NCI-H526 (cell line): Measurements from ENCODE around the gene TBCD.

ENCODE experiments used
- DNase-seq, 2 experiments: peaks; one replicate each; lab custom pipeline; 2025; lab: John Stamatoyannopoulos, UW

Gene TBCD

DNA sequence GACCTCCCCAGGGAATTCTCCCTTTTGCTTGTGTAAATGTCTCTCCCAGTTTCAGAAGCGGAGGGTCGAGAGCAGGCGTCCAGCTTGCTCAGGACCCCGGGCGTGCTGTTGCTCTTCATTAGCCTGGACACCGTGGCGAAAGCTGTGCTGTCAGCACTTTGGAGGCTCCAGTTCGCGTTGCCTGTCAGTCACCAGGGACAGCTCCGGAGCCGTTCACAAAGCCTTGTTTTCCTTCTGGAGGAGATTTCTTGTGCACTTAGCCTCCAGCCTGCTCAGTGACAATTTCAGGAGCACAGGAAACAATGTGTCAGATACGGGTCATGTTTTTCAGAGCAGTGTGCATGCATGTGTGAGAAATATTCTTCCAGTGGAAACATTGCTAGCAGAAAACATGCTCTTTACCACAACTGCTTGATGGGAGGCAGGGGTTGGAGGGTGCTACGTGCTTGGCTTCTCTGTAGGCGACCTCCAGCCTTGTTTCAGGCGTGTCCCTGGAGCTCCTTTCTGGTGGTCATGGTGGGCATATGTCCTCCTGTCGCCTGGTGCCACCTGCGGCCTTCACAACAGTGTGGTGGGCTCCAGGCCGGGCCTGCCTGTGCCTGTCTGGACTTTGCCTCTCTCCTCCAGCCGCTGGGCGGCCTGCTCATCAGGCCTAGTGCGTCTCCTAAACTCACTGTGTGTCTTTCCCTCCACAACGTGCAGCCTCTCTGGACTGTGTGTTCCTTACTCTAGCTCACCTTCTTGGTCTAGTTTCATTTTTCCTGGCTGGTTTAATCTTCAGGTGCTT, 59.0 kb downstream of the TBCD start:
- no peak for DNase-seq

DNA sequence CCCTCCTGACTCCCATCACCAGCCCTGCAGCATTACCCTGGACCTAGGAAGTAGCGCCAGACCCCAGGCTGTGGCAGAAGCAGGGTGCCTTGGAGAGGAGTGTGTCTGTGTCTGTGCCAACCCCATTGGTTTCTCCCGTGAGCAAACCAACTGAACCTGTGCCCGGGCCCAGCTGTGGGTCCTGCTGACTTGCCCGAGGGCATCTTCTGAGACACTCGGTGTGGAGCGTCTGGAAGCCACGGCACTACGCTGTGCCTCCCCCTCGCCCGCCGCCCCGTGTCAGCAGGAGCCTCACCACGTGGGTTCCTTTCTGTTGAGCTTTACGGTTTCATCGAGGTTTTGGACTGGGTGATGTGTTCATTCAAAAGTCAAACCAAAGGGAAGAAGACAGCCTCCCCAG, 60.2 kb downstream of the TBCD start:
- DNase-seq = no peak

DNA sequence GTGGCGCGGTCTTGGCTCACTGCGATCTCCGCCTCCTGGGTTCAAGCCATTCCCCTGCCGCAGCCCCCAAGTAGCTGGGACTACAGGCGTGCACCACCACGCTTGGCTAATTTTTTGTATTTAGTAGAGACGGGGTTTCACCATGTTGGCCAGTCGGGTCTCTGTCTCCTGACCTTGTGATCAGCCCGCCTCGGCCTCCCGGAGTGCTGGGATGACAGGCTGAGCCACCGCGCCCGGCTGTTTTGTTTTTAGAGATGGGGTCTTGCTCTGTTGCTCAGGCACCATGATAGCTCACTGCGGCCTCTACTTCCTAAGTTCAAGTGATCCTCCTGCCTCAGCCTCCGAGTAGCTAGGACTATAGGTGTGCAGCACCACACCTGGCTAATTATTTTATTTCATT, 60.7 kb downstream of the TBCD start:
- DNase-seq = no peak

DNA sequence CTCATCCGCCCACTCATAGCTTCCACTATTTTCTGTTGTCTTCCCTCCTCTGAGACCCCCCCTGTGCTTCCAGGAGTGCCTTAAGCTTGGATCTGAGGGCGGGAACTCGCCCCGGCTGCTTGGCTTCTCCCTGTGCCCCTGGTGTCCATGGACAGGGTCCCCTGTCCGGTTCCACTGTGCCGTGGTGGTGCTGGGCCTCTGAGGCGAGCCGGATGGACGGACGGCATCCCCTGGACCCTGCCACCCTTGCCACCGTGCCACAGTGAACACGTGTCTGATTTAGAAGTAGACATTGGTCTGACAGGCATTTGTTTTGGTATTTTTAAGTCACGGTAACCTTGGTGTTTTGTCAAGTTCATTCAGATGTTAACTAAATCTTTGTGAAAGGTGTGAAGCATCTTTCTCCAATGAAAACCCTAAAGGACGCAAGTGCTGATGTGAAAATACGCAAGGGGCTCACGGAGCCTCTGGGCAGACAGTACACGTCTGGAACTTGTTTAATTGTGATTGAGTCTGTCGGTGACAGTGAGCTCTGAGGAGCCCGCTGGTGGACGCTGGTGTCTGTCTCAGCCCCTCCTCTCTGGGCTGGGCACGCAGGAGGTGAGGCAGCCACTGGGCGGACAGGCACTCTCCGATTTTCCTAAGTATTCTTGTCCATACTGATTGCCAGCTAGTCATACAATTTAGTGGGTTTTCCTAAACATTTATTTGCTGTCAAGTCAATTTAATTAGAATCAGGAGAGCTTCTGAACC, 61.6 kb downstream of the TBCD start:
- no peak for DNase-seq

DNA sequence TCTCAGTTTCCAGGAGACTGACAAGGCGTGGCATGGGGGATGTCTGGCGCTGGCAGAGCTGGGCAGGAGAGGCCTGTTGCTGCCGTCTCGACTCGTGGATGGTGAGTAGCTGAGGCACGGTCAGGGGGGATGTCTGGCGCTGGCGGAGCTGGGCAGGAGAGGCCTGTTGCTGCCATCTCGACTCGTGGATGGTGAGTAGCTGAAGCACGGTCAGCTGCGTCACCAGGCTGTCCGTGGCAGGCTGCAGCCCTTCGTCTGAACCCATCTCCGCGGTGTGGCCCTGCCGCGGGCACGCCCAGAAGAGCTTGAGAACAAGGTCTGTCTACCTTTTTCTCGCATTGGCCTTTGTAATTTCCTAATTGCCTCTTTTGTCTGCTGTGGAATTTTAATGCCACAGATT, 63.0 kb downstream of the TBCD start:
- DNase-seq = no peak

DNA sequence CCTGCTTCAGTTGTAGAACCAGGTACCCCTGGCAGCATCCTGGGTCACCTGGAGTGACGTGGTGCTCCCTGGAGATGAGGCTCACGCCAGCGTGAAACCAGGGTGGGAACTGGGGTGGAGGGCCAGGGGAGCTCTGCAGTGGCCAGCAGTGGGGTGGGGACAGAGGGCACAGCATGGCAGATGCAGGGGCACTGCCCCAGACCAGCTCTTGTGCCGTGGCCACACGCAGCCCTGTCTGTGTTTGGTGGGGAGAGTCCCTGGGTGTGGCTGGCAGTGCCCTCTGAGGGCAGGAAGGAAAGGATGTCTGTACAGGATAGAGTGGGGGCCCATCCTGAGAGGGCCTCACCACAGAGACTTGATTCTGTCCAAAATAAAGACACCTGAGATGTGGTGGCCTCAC, 63.5 kb downstream of the TBCD start:
- no peak for DNase-seq

DNA sequence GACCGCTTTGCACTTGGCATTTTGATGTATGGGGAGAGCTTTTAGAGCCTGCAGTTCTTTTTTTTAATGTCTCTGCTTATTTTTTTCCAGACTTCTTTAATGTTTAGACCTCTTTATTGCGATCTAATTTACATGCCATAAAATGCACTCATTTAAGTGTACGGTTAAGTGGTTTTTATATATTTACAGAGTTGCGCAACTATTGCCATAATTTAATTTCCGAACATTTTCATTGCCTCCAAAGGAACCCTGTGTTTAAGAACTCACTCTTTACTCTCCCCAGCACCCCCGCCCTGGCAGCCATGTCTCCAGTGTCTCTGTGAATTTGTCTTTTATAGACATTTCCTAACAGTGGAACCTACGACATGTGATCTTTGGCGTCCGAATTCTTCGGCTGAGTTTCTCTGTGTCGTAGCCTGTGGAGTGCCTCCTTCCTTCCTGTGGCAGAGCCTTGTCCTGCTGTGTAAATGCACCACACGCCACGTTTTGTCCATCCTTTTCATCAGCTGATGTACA, 64.0 kb downstream of the TBCD start:
- no peak for DNase-seq

DNA sequence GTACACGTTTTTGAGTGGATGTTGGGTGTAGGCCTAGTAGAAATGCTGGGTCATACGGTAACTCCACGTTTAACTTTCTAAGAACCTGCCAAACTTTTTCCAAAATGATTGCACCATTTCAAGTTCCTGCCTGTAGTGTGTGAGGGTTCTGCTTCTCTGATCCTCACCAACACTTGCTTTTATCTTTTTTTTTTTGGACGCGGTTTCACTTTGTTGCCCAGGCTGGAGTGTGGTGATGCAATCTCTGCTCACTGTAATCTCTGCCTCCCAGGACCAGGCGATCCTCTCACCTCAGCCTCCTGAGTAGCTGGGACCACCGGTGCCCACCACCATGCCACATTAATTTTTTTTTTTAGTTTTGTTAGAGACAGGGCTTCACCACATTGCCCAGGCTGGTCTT, 64.5 kb downstream of the TBCD start:
- DNase-seq = no peak

DNA sequence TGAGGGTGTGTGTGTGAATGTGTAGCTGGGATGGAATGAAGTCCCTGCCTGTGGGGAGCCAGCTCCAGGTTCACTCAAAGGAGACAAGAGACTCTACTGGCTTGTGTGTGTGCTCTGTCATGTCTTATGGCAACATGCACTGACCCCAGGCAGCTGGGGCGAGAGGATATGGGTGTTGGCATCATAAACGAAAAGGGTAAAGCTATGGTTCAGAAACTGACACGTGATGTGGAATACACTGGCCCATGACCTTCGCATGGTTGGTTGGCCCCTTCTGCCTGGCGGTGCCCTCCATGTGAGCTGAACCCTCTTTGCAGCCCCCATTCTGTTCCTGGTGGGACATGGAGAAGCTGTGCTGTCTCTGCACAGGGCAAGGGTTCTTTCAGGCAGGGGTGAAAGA, 66.1 kb downstream of the TBCD start:
- no peak for DNase-seq

DNA sequence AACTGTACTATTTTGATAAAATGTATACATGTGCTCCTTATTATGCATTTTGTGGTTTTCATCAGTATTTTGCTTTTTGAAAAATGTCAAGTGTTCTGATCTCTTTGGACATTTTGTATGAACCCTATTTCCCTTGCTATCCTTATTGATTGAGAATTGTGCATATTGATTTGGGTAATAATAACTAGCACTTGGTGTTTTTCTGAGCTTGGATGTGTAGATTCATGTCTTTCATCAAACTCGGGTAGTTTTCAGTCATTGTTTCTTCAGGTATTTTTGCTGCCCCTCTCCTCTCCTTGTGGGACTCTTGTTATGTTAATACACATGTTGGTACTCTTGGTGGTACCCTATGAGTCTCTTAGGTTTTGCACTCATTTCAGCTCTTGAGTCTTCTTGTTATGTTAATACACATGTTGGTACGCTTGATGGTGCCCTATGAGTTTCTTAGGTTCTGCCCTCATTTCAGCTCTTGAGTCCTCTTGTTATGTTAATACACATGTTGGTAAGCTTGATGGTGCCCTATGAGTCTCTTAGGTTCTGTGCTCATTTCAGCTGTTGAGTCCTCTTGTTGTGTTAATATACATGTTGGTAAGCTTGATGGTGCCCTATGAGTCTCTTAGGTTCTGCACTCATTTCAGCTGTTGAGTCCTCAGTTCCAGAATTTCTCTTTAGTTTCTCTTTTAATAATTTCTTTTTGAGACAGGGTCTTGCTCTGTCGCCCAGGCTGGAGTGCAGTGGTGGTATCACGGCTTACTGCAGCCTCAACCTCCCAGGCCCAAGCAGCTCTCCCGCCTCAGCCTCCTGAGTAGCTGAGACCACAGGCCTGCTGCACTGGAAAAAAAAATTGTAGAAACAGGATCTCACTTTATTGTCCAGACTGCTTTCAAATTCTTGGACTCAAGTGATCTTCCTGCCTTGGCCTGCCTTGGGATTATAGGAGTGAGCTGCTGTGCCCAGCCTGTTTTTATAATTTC, 68.7 kb downstream of the TBCD start:
- DNase-seq = no peak

DNA sequence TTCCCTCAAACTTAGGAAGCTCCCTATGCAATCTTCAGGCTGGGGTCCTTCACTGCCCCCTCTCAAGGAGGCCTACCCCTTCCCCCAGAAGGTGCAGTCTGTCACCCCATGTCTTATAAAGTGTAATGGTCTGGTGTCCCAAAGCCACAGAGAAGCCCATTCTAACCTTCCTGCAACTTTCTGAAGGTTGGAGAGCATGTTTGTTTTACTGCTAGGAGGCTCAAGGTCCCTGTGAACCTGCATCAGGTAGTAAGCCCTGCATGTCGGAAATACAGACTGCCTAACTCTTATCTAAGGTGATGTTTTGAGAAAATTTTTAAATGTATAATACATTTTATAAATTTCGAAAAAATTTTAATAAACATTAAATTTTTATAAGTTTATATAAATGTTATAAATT, 69.7 kb downstream of the TBCD start:
- no peak for DNase-seq

DNA sequence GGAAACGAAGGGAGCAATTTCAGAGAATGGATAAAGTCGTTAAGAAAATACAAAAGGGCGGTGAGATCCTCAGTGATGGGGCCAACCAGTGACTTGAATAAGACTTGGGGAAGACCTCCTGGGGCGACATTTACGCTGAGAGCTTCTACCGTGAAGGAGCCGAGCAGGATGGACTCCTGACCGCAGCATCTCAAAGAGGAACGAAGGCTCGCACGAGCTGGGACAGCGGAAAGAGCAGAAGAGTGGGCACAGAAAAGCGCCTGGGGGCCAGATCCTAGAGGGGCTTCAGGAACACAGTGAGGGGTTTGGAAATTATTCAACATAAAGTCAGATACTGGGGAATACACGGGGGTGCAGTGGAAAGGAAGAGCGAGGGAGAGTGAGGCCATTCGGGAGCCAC, 70.4 kb downstream of the TBCD start:
- no peak for DNase-seq

DNA sequence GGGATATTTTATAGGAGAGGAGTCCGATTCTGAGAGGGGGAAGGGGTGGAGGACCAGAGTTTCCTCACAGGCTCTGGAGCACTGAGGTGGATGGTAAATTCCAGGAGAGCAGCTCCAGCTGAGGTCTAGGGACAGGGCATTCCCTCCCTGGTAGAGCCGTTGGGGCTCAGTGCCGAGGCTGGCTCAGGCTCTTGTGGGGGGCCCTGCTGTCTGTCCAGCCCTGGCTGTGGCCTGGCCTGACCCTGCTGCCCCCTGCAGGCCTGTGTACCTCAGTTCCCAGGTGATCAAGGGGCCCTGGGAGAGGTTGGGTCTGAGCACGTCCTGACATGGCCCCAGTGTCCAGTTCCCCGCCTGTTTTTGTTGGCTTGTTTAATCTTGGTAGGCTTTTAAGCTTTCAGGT, 71.1 kb downstream of the TBCD start:
- no peak for DNase-seq

DNA sequence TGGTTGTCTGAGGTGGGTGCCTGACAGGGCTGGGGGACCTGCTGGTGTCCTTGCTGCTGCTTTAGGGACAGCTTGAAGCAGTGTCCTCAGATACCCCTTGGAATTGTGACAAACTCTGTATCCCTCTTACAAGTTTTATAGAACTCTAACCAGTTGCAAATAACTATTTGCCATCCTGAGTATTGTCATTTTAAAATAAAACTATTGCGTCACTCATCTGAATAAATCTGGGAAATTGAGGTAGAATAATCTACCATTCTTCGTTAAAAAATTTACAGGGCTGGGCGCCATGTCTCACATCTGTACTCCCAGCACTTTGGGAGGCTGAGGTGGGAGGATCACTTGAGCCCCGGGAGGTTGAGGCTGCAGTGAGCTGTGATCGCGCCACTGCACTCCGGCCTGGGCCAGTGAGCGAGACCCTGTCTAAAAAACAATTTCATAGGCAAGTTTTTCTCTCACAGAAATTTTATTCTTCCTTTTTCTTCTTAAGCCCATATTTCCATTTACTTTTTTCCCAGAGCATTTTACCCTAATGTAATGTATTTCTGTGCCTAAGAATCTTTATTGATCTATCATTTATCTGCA, 73.8 kb downstream of the TBCD start:
- no peak for DNase-seq

DNA sequence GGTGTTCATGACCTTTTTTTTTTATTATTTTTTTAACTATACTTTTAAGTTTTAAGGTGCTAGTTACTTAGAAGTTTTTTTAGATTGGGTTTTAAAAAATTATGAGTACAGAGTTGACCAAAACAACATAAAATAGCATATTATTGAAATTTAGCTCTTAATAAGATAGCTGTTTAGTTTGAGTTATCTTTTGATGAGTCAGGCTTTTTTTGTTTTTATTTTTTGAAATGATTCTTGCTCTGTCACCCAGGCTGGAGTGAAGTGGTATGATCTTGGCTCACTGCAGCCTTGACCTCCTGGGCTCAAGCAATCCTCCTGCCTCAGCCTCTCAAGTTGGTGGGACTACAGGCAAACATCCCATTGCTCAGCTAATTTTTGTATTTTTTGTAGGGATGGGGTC, 74.3 kb downstream of the TBCD start:
- DNase-seq = no peak

DNA sequence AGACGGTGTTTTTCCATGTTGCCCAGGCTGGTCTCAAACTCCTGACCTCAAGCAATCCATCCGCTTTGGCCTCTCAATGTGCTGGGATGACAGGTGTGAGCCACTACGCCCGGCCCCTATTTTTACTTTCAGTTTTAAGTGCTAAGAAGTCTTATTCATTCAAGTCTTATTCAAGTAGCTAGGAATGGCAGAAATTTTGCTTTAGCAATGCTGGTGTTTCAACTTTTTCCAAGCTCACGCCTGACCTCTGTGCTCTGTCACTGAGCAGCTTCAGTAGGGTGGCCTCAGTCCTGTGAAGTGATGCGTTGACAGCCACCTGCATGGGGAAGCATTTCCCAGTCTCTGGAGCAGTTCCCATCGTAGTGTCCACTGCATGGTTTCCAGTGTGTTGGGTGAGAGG, 75.1 kb downstream of the TBCD start:
- DNase-seq = no peak

DNA sequence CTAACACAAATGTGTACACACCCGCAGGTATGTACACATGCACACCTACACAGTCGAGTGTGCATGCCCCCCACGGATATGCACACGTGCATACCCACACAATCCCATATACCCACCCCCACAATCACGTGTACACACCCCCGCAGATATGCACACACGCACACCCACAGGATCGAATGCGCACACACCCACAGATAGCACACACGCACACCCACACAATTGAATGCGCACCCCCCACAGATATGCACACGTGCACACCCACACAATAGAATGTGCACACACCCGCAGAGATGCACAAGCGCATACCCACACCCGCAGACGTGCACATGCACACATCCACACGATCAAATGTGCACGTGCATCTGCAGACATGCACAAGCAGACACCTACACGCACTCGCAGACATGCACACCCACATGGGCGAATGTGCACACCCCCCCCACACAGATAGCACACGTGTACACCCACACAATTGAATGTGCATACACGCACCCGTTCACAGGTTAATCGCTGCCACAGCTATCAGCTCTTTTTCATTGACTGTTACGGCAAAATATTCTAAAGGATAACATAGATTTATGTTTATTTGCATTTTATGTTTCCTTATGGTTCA, 77.1 kb downstream of the TBCD start:
- DNase-seq = no peak

DNA sequence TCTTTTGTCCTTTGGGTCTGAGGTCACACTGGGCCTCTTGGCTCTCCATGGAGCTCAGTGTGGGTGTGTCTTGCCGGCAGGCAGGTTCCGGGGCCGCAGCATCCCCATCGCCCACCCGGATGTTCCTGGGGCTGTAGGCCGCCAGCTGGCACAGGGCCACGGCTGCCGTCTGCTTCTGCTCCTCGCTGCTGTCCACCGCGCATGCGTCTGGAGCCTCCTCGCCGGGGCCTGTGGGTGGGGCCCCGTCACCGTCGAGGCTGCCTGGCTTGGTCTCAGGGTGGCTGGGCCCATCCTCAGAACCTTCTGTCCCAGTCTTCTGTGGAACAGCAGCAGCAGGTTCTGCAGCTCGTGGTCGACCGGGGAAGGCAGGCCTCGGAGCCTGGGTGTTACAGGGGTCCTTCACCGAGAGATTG, 78.4 kb downstream of the TBCD start:
- peak in 1 of 2 experiments; percentile 20 for DNase-seq

DNA sequence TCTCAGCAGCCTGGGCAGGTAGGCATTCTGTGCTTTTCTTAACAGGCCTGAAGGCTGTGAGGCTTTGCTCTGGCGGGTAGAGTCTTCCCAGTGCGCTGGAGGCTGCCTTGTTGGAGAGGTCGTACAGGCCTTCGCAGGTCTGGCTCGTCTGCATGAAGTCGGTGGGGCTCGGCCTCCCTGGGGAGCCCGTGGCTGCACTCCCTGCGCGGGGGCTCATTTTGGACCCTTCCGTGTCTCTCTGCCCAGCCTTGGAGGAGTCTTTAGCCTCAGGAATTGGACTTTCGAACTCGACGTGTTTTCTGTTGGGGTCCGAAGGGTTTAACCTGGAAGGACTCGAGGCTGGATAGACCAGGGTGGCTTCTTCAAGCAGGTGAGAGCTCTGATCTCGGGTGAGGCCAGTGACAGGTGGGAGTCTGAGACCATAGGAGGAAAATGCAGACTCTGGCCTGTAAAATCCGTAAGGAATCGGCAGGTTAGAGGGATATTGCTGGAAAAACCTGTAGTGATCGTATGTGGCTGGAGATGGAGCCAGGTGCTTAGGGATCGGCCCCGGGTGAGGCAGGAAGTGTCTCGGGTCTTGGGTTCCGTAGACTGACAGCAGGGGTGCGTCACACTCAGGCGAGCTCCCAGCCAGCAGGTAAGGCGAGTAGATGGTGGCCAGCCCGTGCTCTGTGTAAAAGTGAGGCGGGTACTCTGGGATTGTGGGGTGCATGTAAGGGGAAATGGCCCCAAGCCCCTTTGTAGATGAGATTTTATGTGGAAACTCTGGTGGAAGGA, 79.4 kb downstream of the TBCD start:
- DNase-seq = no peak

DNA sequence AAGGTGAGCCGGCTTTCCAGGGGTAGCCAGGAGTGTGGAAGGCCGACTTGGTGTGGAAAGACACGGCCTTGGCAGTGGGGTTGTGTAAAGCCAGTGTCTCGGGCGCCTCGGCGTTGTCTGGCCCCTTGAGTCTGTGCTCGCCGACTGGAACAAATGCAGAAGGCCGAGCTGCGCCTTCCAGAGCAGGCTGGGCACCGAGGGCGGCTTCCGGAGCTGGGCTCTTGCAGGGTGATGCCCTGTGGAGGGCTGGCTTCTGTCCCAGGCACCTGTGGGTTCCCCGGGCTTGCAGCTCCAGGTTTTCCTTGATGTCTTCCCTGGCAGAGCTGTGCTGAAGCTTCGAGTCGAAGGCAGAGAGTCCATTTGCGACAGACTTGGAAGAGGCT, 79.9 kb downstream of the TBCD start:
- no peak for DNase-seq

DNA sequence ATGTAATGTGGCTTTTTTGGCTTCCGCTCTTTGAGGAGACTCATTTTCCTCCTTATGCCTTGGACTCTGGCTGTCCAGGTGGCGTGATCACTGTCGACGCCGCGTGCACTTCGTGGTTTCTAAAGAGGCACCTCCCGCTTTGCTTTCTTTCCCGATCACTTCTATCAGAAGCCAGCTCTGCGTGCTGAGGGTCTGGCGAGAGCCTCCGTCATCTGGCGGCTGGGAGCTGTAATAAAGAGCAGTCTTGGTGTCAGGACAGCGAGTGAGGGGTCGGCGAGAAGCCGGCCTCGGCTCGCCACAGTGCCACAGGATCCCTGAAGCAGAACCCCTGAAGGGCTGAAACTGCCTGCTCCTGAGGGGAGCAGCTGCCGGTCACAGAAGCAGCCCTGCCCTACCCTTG, 80.5 kb downstream of the TBCD start:
- no peak for DNase-seq
